ENCODE measurements around the gene TAF10. TPM values are rescaled to one million over a fixed set of nuclear protein-coding genes. Genes with fewer than 3 reads are reported as not detected.

Gene TAF10
- total and polyA plus RNA-seq, 7 experiments from 2014 or later = 116 to 247 (median 129) TPM

DNA sequence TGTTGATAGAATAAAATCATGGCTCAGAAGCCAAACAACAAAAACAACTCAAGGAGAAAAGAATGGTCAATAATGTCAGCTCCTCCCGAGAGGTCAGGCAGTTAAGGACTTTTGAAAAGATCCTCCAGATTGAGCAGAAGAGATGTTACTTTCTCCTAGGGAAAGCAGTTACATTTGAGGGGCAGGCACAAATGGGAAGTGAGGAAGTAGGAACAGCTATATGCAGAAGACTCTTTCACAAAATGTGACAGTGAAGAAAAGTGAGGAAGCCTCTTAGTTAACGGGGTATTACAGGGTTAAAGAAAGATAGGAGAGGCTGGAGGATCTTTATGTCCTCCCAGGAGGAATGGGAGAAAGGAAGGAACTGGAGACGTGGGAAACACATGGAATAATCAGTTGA is 40.2 kb upstream of the TAF10 start:
- POLR2A ChIA-PET = interaction anchor here (0.9 to 2.7 kb wide), 8 partner anchors 10 to 49 kb away, joined by 3 to 9 read pairs (median 4); partner anchors contain the start of genes MRPL17 and TPP1
- CTCF ChIA-PET = interaction anchor here (1.0 kb wide), 1 partner anchor 16 kb away, joined by 4 read pairs; no protein-coding TSS in a partner anchor
- H3K36me3 ChIP-seq (ENCODE audit: control insufficient read depth in 2 of 3, insufficient read depth in 3 of 3, low read length in 3 of 3) = no peaks in the 10 kb centered on the region
- Mint-ChIP-seq H3K4me1 (peaks cover 5 to 11% (median 7%) of the 10 kb centered on the region in 7 donors), H3K36me3 (peaks cover 0 to 3% (median 0%) of the 10 kb centered on the region in 5 donors), H3K27me3 (peaks cover 0 to 14% (median 0%) of the 10 kb centered on the region in 5 donors), H3K4me3 (no peak overlapping the region), H3K27ac (no peak overlapping the region), H3K9me3 (no peaks in the 10 kb centered on the region)
- no peaks in the 10 kb centered on the region for H3K27me3 ChIP-seq (ENCODE audit: control insufficient read depth in 2 of 2, insufficient read depth in 2 of 2, low read length in 2 of 2)
- no peaks in the 10 kb centered on the region for H3K9me3 ChIP-seq (ENCODE audit: control insufficient read depth in 2 of 3, low read length in 3 of 3)
- no peak for ATAC-seq
- no peak for DNase-seq
- H3K4me1 ChIP-seq (ENCODE audit: control insufficient read depth in 2 of 2, insufficient read depth in 2 of 2, low read length in 2 of 2) = peaks cover 4 to 40% of the 10 kb centered on the region in 2 donors
- H3K4me3 ChIP-seq (ENCODE audit: low read length) = no peak overlapping the region
- intact Hi-C loops (cut with micrococcal nuclease) = loop anchor here in 1 of 2 donors (2.0 to 5.0 kb wide), 2 partner anchors 15 to 35 kb away; partner anchors contain the start of gene TPP1
- H3K27ac ChIP-seq (ENCODE audit: low read depth, low read length) = peak overlapping the region; percentile 38

DNA sequence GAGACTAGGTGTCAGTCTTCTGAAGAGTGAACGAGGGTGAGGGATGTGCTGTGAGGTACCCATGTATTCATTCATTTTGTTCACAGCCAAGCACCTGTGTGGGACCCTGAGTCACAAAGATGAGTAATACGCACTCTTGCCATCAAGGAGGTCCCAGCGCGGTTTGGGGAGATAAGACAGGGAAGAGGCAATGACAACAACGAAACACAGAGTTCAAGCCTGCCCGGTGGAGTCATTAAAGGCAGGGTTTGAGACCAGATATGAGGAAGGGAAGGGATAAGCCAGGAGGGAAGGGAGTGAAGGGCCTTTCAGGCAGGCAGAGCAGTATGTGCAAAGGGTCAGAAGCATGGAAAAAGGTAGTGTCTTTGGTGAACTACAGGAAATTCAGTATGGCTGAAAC is 39.0 kb upstream of the TAF10 start:
- Histone ChIP-seq H3K27me3 (ENCODE audit: control insufficient read depth in 2 of 2, insufficient read depth in 2 of 2, low read length in 2 of 2) (no peaks in the 10 kb centered on the region), H3K36me3 (ENCODE audit: control insufficient read depth in 2 of 3, insufficient read depth in 3 of 3, low read length in 3 of 3) (no peaks in the 10 kb centered on the region), H3K4me3 (ENCODE audit: low read length) (no peak overlapping the region), H3K27ac (ENCODE audit: low read depth, low read length) (no peak overlapping the region), H3K4me1 (ENCODE audit: control insufficient read depth in 2 of 2, insufficient read depth in 2 of 2, low read length in 2 of 2) (peaks cover 16 to 48% of the 10 kb centered on the region in 2 donors), H3K9me3 (ENCODE audit: control insufficient read depth in 2 of 3, low read length in 3 of 3) (no peaks in the 10 kb centered on the region)
- DNase-seq = no peak
- no peak overlapping the region for H3K27ac Mint-ChIP-seq
- intact Hi-C loops (cut with micrococcal nuclease) = loop anchor here in 1 of 2 donors (5.0 kb wide), 1 partner anchor 34 kb away; the partner anchor contains the start of gene TPP1
- no peak overlapping the region for H3K4me3 Mint-ChIP-seq
- POLR2A ChIA-PET = interaction anchor here (0.9 to 6.0 kb wide), 5 partner anchors 8 to 39 kb away, joined by 3 to 57 read pairs (median 9); partner anchors contain the start of genes TAF10 and TPP1
- peaks cover 0 to 2% (median 0%) of the 10 kb centered on the region in 5 donors for H3K27me3 Mint-ChIP-seq
- CTCF ChIA-PET = no interaction called here
- peaks cover 0 to 1% (median 0%) of the 10 kb centered on the region in 5 donors for H3K36me3 Mint-ChIP-seq
- no peaks in the 10 kb centered on the region for H3K9me3 Mint-ChIP-seq
- ATAC-seq = no peak
- peaks cover 0 to 2% (median under 1%) of the 10 kb centered on the region in 7 donors for H3K4me1 Mint-ChIP-seq

DNA sequence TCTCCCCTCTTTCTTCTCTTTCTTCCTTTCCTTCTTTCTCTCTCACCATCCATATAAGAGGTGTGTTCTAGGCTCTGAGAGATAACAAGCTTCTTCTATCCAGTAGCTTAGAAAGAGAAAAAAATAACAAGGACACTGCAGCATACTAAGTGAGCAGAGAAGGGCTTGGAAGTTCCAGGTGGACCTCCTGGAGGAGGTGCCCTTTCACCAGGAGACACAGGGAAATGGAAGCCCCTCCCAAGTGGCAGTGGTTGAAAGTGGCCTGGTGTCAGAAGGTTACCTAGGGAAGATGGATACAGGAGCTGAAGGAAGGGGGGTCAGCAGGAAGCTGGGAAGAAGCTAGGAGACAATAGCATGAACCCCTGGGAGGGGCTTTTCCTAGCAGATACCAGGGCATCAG is 38.1 kb upstream of the TAF10 start:
- Histone ChIP-seq H3K36me3 (ENCODE audit: control insufficient read depth in 2 of 3, insufficient read depth in 3 of 3, low read length in 3 of 3) (no peaks in the 10 kb centered on the region), H3K27me3 (ENCODE audit: control insufficient read depth in 2 of 2, insufficient read depth in 2 of 2, low read length in 2 of 2) (no peaks in the 10 kb centered on the region), H3K4me1 (ENCODE audit: control insufficient read depth in 2 of 2, insufficient read depth in 2 of 2, low read length in 2 of 2) (peaks cover 21 to 56% of the 10 kb centered on the region in 2 donors), H3K9me3 (ENCODE audit: control insufficient read depth in 2 of 3, low read length in 3 of 3) (no peaks in the 10 kb centered on the region), H3K27ac (ENCODE audit: low read depth, low read length) (no peak overlapping the region), H3K4me3 (ENCODE audit: low read length) (no peak overlapping the region)
- H3K27me3 Mint-ChIP-seq = no peaks in the 10 kb centered on the region
- ChIA-PET CTCF (interaction anchor here (0.6 to 1.0 kb wide), 2 partner anchors 12 to 29 kb away, joined by 3 to 4 read pairs; no protein-coding TSS in a partner anchor), POLR2A (interaction anchor here (0.8 to 6.0 kb wide), 9 partner anchors 9 to 250 kb away, joined by 3 to 57 read pairs (median 7); partner anchors contain the start of genes TAF10 and TPP1)
- H3K4me1 Mint-ChIP-seq = no peaks in the 10 kb centered on the region
- H3K9me3 Mint-ChIP-seq = no peaks in the 10 kb centered on the region
- DNase-seq = no peak
- H3K36me3 Mint-ChIP-seq = no peaks in the 10 kb centered on the region
- H3K27ac Mint-ChIP-seq = no peak overlapping the region
- intact Hi-C loops (cut with micrococcal nuclease) = loop anchor here in 1 of 2 donors (5.0 kb wide), 1 partner anchor 33 kb away; the partner anchor contains the start of gene TPP1
- ATAC-seq = no peak
- no peak overlapping the region for H3K4me3 Mint-ChIP-seq

GRCh38 chr11:6648501-6648900 is 36.5 kb upstream of the TAF10 start:
- no peak overlapping the region for H3K4me3 ChIP-seq (ENCODE audit: low read length)
- no peaks in the 10 kb centered on the region for H3K9me3 ChIP-seq (ENCODE audit: control insufficient read depth in 2 of 3, low read length in 3 of 3)
- H3K4me3 Mint-ChIP-seq = no peak overlapping the region
- H3K36me3 Mint-ChIP-seq = no peaks in the 10 kb centered on the region
- H3K4me1 ChIP-seq (ENCODE audit: control insufficient read depth in 2 of 2, insufficient read depth in 2 of 2, low read length in 2 of 2) = peaks cover 21 to 50% of the 10 kb centered on the region in 2 donors
- H3K9me3 Mint-ChIP-seq = no peaks in the 10 kb centered on the region
- H3K27ac Mint-ChIP-seq = no peak overlapping the region
- ATAC-seq = no peak
- no peaks in the 10 kb centered on the region for H3K27me3 ChIP-seq (ENCODE audit: control insufficient read depth in 2 of 2, insufficient read depth in 2 of 2, low read length in 2 of 2)
- H3K4me1 Mint-ChIP-seq = no peaks in the 10 kb centered on the region
- no peak for DNase-seq
- H3K27me3 Mint-ChIP-seq = no peaks in the 10 kb centered on the region
- ChIA-PET CTCF (interaction anchor here (0.9 to 2.6 kb wide), 6 partner anchors 10 to 107 kb away, joined by 3 to 16 read pairs (median 6); partner anchors contain the start of genes MRPL17 and TPP1), POLR2A (interaction anchor here (0.7 to 6.0 kb wide), 13 partner anchors 11 to 230 kb away, joined by 3 to 57 read pairs (median 4); partner anchors contain the start of genes APBB1, TAF10 and TPP1)
- no peaks in the 10 kb centered on the region for H3K36me3 ChIP-seq (ENCODE audit: control insufficient read depth in 2 of 3, insufficient read depth in 3 of 3, low read length in 3 of 3)
- intact Hi-C loops (cut with micrococcal nuclease) = no loop called here
- peak overlapping the region; percentile 72 for H3K27ac ChIP-seq (ENCODE audit: low read depth, low read length)

DNA sequence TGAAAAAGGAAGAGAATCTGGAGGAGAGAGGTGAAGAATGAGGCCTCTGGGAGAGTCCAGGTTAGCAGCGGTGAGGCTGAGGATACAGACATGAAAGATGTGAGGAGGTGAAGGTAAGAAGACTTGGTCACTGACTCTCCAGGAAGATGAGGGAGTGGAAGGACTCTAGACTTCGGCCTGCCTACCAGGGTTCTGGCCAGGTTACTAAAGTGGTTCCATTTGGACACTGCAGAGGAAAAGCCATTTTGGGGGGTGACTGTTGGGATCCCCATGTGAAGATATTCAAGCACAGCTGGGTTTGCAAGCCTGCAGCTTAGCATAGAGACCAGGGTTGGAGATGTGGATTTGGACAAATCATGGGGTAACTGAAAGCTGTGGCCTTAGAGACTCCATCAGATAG is 35.8 kb upstream of the TAF10 start:
- Histone ChIP-seq H3K4me3 (ENCODE audit: low read length) (no peak overlapping the region), H3K36me3 (ENCODE audit: control insufficient read depth in 2 of 3, insufficient read depth in 3 of 3, low read length in 3 of 3) (no peaks in the 10 kb centered on the region), H3K9me3 (ENCODE audit: control insufficient read depth in 2 of 3, low read length in 3 of 3) (no peaks in the 10 kb centered on the region), H3K27ac (ENCODE audit: low read depth, low read length) (peak overlapping the region; percentile 72), H3K27me3 (ENCODE audit: control insufficient read depth in 2 of 2, insufficient read depth in 2 of 2, low read length in 2 of 2) (no peaks in the 10 kb centered on the region), H3K4me1 (ENCODE audit: control insufficient read depth in 2 of 2, insufficient read depth in 2 of 2, low read length in 2 of 2) (peaks cover 21 to 50% of the 10 kb centered on the region in 2 donors)
- ChIA-PET CTCF (interaction anchor here (1.2 to 2.6 kb wide), 3 partner anchors 20 to 108 kb away, joined by 4 to 16 read pairs (median 7); partner anchors contain the start of gene MRPL17), POLR2A (interaction anchor here (1.0 to 6.0 kb wide), 12 partner anchors 8 to 234 kb away, joined by 3 to 57 read pairs (median 4); partner anchors contain the start of genes DCHS1, MRPL17, TAF10 and TPP1)
- Mint-ChIP-seq H3K4me3 (no peak overlapping the region), H3K9me3 (no peaks in the 10 kb centered on the region), H3K27me3 (no peaks in the 10 kb centered on the region), H3K36me3 (no peaks in the 10 kb centered on the region), H3K4me1 (no peaks in the 10 kb centered on the region), H3K27ac (no peak overlapping the region)
- ATAC-seq = no peak
- DNase-seq = no peak
- intact Hi-C loops (cut with micrococcal nuclease) = loop anchor here in 1 of 2 donors (1.0 to 2.0 kb wide), 6 partner anchors 7 to 36 kb away; partner anchors contain the start of genes DCHS1, MRPL17, TAF10 and TPP1

GRCh38 chr11:6646918-6647679 is 35.1 kb upstream of the TAF10 start:
- H3K27me3 ChIP-seq (ENCODE audit: control insufficient read depth in 2 of 2, insufficient read depth in 2 of 2, low read length in 2 of 2) = no peaks in the 10 kb centered on the region
- H3K4me1 ChIP-seq (ENCODE audit: control insufficient read depth in 2 of 2, insufficient read depth in 2 of 2, low read length in 2 of 2) = peaks cover 21 to 49% of the 10 kb centered on the region in 2 donors

More at GRCh38 chr11:6646918-6647679, 35.1 kb upstream of the TAF10 start:
- intact Hi-C loops (cut with micrococcal nuclease) = loop anchor here in 1 of 2 donors (1.0 to 2.0 kb wide), 6 partner anchors 8 to 36 kb away; partner anchors contain the start of genes DCHS1, MRPL17, TAF10 and TPP1
- no peaks in the 10 kb centered on the region for H3K27me3 Mint-ChIP-seq
- ATAC-seq (peak; percentile 73), DNase-seq (peak in 6 of 9 donors; percentile 32 to 39 (median 35))
- H3K27ac Mint-ChIP-seq = no peak overlapping the region
- no peaks in the 10 kb centered on the region for H3K4me1 Mint-ChIP-seq
- POLR2A ChIA-PET = interaction anchor here (0.5 to 6.0 kb wide), 19 partner anchors 9 to 233 kb away, joined by 3 to 57 read pairs (median 4); partner anchors contain the start of genes ARFIP2, DCHS1, MRPL17 and TAF10
- no peaks in the 10 kb centered on the region for H3K36me3 Mint-ChIP-seq
- Histone ChIP-seq H3K9me3 (ENCODE audit: control insufficient read depth in 2 of 3, low read length in 3 of 3) (no peaks in the 10 kb centered on the region), H3K36me3 (ENCODE audit: control insufficient read depth in 2 of 3, insufficient read depth in 3 of 3, low read length in 3 of 3) (no peaks in the 10 kb centered on the region), H3K4me3 (ENCODE audit: low read length) (peak overlapping the region; percentile 35), H3K27ac (ENCODE audit: low read depth, low read length) (peak overlapping the region; percentile 72)
- no peak overlapping the region for H3K4me3 Mint-ChIP-seq
- no peaks in the 10 kb centered on the region for H3K9me3 Mint-ChIP-seq
- CTCF ChIA-PET = interaction anchor here (0.6 to 2.6 kb wide), 7 partner anchors 20 to 108 kb away, joined by 3 to 16 read pairs (median 4); partner anchors contain the start of genes MRPL17 and TPP1

All from naive thymus-derived CD4-positive, alpha-beta T cell (primary cell).